Measurements from ENCODE around the gene CREB5. TPM values are rescaled to one million over a fixed set of nuclear protein-coding genes. Genes with fewer than 3 reads are reported as not detected.

Gene CREB5
- total RNA-seq, 1 experiment from 2014 or later, result 2.1 TPM

- no peaks in the 10 kb centered on the region for H3K79me2 ChIP-seq (ENCODE audit: low read depth)
- no peaks in the 10 kb centered on the region for H4K20me1 ChIP-seq (ENCODE audit: insufficient read depth)
- intact Hi-C loops (cut with micrococcal nuclease; ENCODE audit: unreplicated experiment), result no loop called here
- H3K4me3 ChIP-seq, result no peak overlapping the region
- no TSS peak for BruUV-seq (replicated peaks)
- H3K36me3 ChIP-seq (ENCODE audit: low read depth), result no peaks in the 10 kb centered on the region
- no peaks in the 10 kb centered on the region for H3F3A ChIP-seq (ENCODE audit: insufficient read depth, low read depth)
- no peaks in the 10 kb centered on the region for H3K4me1 ChIP-seq (replicated peaks; ENCODE audit: insufficient read depth)
- CTCF ChIA-PET, result no interaction called here
- no peak overlapping the region for H3K27ac ChIP-seq
- POLR2A ChIA-PET (ENCODE audit: unreplicated experiment), result no interaction called here
- no peak overlapping the region for H2AFZ ChIP-seq
- TF ChIP-seq, protein P1, sequence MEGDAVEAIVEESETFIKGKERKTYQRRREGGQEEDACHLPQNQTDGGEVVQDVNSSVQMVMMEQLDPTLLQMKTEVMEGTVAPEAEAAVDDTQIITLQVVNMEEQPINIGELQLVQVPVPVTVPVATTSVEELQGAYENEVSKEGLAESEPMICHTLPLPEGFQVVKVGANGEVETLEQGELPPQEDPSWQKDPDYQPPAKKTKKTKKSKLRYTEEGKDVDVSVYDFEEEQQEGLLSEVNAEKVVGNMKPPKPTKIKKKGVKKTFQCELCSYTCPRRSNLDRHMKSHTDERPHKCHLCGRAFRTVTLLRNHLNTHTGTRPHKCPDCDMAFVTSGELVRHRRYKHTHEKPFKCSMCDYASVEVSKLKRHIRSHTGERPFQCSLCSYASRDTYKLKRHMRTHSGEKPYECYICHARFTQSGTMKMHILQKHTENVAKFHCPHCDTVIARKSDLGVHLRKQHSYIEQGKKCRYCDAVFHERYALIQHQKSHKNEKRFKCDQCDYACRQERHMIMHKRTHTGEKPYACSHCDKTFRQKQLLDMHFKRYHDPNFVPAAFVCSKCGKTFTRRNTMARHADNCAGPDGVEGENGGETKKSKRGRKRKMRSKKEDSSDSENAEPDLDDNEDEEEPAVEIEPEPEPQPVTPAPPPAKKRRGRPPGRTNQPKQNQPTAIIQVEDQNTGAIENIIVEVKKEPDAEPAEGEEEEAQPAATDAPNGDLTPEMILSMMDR (conservative IDR thresholded peaks at IDR 0.05), result no peak
- TF ChIP-seq EZH2 (IDR thresholded peaks at IDR 0.05; ENCODE audit: low read depth), result no peak
- DNase-seq, result no peak
- no peak overlapping the region for H3K4me2 ChIP-seq
- H3K9me3 ChIP-seq (ENCODE audit: insufficient read depth, low read depth), result no peaks in the 10 kb centered on the region
- H3K27me3 ChIP-seq (ENCODE audit: insufficient read depth, low read depth), result no peaks in the 10 kb centered on the region
- no peaks in the 10 kb centered on the region for H3K9me2 ChIP-seq (ENCODE audit: insufficient read depth)
Observed at GRCh38 chr7:28778786-28779185, 366.5 kb downstream of the CREB5 start.

GRCh38 chr7:28779954-28780353, 367.6 kb downstream of the CREB5 start:
- Histone ChIP-seq H3K36me3 (ENCODE audit: low read depth) (no peaks in the 10 kb centered on the region), H3K4me3 (no peak overlapping the region), H3F3A (ENCODE audit: insufficient read depth, low read depth) (no peaks in the 10 kb centered on the region), H3K9me3 (ENCODE audit: insufficient read depth, low read depth) (no peaks in the 10 kb centered on the region), H3K27ac (no peak overlapping the region), H3K27me3 (ENCODE audit: insufficient read depth, low read depth) (no peaks in the 10 kb centered on the region), H2AFZ (no peak overlapping the region), H3K79me2 (ENCODE audit: low read depth) (no peaks in the 10 kb centered on the region), H3K4me2 (no peak overlapping the region), H4K20me1 (ENCODE audit: insufficient read depth) (no peaks in the 10 kb centered on the region), H3K9me2 (ENCODE audit: insufficient read depth) (no peaks in the 10 kb centered on the region), H3K4me1 (replicated peaks; ENCODE audit: insufficient read depth) (no peaks in the 10 kb centered on the region)
- BruUV-seq (replicated peaks), result no TSS peak
- POLR2A ChIA-PET (ENCODE audit: unreplicated experiment), result no interaction called here
- CTCF ChIA-PET, result no interaction called here
- intact Hi-C loops (cut with micrococcal nuclease; ENCODE audit: unreplicated experiment), result no loop called here
- no peak for DNase-seq
- TF ChIP-seq, protein P1 (conservative IDR thresholded peaks at IDR 0.05), result no peak
- TF ChIP-seq EZH2 (IDR thresholded peaks at IDR 0.05; ENCODE audit: low read depth), result no peak

DNA sequence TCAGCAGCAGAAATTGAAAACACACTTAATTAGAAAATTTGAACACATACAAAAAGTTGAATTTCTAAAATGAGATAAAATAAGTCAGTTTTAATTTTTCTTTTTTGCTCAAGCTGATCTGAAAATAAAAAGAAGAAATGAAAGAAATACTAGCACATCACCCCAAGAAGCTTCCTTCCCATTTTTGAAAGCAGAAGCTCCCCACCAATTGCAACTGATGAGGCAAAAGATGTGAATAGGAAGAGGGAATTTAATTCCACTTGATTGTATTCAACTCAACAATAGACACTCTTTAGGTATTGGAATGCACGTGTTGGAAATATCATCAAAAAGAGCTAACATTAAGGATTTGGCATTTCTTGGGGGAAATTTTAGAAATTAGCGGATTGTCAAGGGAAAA, 370.0 kb downstream of the CREB5 start:
- H3K4me2 ChIP-seq, result no peak overlapping the region
- no peaks in the 10 kb centered on the region for H3K9me2 ChIP-seq (ENCODE audit: insufficient read depth)
- ChIA-PET CTCF (no interaction called here), POLR2A (ENCODE audit: unreplicated experiment) (no interaction called here)
- TF ChIP-seq, protein P1 (conservative IDR thresholded peaks at IDR 0.05), result no peak
- no peaks in the 10 kb centered on the region for H3K4me1 ChIP-seq (replicated peaks; ENCODE audit: insufficient read depth)
- H3K4me3 ChIP-seq, result no peak overlapping the region
- H2AFZ ChIP-seq, result no peak overlapping the region
- intact Hi-C loops (cut with micrococcal nuclease; ENCODE audit: unreplicated experiment), result no loop called here
- H3K36me3 ChIP-seq (ENCODE audit: low read depth), result no peaks in the 10 kb centered on the region
- H3F3A ChIP-seq (ENCODE audit: insufficient read depth, low read depth), result no peaks in the 10 kb centered on the region
- no peaks in the 10 kb centered on the region for H3K79me2 ChIP-seq (ENCODE audit: low read depth)
- no peaks in the 10 kb centered on the region for H3K9me3 ChIP-seq (ENCODE audit: insufficient read depth, low read depth)
- H3K27ac ChIP-seq, result no peak overlapping the region
- no TSS peak for BruUV-seq (replicated peaks)
- no peaks in the 10 kb centered on the region for H3K27me3 ChIP-seq (ENCODE audit: insufficient read depth, low read depth)
- H4K20me1 ChIP-seq (ENCODE audit: insufficient read depth), result no peaks in the 10 kb centered on the region
- DNase-seq, result no peak
